NCI-H69 (cell line): ENCODE results near the gene RNF225.
"Not testable (repeated sequence)": the region's sequence is repeated elsewhere in the genome, so short reads cannot be mapped to it uniquely, and the experiment has no call there.

Experiments
- DNase-seq: peaks from one replicate; lab custom pipeline; 2025; lab: John Stamatoyannopoulos, UW

RNF225 gene

DNA sequence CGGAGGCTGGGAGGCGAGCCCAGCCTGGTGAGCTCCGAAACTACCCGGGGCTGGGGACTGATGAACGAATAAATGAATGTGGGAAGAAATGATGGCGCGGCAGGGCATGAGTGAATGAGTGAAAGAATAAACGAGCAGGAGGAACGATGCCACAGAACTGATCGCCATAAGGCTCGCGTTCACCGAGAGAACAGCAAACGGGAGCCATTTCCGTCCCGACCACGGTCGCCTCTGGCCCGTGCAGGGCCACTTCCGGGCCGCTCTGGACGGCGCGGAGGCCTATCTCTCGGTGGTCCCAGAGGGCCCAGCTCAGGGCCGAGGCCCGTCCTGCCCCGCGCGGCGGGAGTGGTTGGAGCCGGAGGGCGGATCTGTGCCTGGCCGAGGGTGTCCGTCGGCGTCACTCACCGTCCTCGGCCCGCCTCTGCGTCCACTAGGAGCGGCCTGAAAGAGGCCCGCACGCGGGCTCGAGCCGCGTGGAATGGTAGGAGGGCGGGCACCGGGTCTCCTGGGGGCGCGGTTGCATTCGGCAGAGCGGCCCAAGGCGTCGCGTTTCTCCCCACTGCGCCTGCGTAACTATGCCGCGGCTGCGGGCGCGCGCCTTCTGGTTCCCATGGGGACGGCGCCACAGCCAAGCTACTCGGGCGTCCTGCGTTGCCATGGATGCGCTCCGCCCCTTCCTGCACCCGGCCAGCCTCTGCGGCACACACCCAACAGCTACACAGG, 33.0 kb upstream of the RNF225 start, which contains the start of gene ZNF497:
TSS of gene ZNF497 (minus strand) at position 480 of the 723 bp plus-strand sequence. CDS start 5,116 bp downstream, outside the sequence.
- peak; percentile 99 for DNase-seq

DNA sequence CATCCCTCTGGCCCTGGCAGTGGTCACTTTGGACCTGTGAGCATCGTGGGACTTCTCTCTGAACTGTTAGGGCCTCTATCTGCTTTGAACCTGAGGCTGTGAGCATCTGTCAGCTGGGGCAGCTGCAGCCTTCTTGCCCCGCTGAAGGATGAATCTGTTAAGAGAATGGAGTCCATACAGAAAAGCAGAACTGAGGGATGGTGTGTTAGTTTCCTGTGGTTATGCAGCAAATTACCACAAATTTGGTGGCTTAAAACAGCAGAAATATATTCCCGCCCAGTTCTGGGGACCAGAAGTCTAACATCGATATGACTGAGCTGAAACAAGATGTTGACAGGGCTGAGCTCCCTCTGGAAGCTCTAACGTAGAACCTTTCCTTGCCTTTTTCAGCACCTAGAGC, 31.3 kb upstream of the RNF225 start:
- no peak for DNase-seq

DNA sequence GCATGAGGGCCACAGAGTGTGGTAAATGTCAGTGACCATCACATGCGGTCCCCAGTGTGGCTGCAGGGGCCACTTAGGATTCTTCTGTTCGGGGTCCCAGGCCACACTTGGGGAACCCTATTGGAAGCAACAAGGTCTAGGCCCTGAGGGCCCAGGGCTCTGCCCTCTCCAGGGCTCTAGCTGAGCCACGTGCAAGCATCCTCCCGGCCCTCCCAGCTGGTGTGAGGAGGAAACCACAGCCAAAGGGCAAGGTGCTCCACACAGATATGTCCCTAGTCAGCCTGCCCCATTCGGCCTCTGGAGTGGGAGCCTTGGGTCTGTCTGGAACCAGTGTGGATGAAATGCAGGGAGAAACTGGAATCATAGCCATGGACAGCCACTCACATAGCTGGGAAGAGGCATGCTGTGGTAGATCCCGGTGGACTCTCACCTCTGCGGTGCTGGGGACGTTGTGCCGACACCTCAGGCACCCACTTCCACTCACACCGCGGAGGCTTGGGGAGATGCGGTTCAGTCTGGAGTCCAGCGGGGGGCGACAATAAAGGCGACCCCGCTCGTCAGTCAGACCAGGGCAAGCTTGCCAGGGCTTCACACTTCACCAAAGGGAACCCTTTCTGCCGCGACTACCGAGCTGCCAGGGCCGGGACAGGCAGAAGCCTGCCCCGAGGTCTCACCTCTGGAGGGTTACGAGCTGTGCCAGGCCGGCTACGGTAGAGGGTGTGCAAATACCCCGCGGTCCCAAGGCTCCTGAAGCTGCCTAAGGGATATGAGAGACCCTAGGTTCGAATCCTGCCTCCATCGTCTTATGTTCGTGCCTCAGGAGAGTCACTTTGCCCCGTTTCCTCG, 28.6 kb upstream of the RNF225 start:
- no peak for DNase-seq

DNA sequence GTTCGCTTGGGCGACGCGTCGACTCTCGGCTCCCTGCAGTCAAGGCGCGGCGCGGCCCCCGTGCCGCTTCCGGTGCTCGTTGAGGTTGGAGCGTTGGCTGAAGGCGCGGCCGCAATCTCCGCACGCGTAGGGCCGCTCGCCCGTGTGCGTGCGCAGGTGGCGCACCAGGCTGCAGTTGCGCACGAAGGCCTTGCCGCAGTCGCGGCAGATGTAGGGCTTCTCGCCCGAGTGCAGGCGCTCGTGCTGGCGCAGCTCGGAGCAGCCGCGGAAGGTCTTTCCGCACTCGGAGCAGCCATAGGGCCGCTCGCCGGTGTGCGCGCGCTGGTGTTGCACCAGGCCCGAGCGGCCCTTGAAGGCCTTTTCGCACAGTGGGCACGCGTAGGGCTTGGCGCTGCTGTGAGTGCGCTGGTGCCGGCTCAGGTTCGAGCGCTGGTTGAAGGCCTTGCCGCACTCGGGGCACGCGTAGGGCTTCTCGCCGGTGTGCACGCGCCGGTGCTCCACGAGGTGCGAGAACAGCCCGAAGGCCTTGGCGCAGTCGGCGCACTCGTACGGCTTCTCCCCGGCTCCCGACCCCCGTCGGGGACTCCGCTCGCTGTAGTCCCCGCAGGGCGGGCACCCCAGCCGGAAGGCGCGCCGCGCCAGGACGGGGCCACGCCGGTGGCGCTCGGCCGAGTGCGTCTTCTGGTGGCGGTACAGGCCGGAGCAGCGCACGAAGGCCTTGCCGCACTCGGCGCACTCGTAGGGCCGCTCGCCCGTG, 27.6 kb upstream of the RNF225 start:
- DNase-seq, result no peak

DNA sequence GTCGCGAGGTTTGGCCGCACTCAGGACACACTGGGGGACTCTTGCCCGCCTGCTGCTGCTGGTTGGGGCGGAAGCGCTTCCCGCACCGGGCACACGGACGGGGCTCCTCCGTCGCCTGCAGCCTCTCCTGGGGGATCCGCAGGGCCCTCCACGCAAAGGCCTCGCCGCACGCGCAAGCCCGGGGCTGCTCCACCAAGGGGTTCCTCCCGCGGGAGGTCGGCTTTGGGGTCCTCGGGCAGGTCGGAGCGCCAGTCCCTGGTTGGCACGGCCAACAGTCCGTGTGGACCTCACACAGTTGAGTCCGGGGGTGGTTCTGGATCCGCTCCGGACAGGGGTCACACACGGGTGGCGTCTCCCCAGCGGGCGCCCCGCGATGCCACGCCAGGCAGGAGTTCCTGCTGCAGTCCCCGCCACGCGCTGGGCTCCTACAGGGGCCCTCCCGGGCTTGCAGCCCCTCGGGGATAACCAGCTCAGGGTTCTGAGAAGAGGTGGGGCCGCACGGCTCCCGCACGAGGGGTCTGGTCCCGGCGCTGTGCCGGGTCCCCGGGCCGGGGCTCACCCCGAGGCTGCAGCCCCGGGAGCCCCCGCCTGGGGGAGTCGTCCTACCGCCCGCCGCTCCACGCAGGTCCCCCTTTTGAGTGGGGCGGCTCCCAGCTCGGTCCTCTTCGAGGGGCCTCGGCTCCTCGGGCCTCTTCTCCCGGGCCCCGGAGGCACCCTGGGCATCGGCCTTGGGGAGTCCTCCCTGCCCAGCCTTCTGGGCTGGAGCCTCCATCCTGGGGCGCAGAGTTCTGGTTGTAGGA, 26.7 kb upstream of the RNF225 start:
- DNase-seq, result no peak

DNA sequence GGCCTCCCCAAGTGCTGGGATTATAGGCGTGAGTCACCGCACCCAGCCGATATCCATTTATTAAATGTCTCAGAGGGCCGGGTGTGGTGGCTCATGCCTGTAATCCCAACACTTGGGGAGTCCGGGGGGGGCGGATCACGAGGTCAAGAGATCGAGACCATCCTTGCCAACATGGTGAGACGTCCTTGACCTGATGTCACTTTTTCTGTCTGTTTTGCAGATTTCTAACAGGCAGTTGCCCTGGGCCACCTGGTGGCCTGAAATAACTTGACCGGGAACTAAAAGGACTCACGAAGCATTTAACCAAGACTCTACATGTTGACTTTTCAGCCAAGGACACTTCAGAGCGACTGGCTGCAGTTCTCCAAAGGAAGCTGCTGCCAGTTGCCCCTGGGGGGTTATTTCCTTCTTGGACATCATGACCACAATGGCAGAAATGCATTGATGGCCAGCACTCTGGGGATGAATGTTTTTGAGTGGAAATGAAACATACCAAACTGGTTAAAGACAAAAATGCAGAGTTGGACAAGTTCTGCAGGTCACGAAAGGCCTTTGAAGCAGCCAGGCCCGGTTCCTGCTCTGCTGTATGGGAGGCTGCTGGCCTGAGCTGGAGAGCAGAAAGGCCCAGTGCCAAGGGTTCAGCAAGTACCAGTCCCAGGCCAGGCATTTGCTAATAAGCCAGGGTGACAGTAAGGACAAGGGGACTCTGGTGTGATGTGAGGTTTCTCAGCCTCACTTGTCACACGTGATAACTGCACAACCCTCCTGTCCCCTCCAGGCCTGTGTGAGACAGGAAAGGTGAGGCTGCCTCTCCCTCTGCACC, 22.9 kb upstream of the RNF225 start:
- DNase-seq, result no peak

DNA sequence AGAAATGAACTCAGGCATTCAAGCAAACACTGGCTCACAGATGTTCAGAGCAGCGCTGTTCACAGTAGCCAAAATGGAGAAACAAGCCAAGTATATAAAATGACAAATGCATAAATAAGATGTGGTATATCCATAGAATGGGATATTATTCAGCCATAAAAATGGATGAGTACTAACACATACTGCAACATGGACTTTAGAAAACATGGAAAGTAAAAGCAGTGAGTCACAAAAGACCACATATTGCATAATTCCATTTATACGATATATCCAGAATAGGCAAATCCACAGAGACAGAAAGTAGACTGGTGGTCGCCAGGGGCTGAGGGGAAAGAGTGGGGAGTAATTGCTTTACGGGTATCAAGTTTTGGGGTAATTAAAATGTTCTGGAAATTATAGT, 21.3 kb upstream of the RNF225 start:
- no peak for DNase-seq

DNA sequence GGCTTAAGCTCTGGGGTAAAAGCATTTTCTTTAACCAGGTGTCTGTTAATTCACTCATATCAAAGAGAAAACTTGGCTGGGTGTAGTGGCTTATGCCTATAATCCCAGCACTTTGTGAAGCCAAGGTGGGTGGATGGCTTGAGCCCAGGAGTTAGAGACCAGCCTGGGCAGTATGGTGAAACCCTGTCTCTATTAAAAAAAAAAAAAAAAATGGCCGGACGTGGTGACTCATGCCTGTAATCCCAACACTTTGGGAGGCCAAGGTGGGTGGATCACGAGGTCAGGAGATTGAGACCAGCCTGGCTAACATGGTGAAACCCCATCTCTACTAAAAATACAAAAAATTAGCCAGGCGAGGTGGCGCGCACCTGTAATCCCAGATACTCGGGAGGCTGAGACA, 18.7 kb upstream of the RNF225 start:
- not testable (repeated sequence) for DNase-seq

DNA sequence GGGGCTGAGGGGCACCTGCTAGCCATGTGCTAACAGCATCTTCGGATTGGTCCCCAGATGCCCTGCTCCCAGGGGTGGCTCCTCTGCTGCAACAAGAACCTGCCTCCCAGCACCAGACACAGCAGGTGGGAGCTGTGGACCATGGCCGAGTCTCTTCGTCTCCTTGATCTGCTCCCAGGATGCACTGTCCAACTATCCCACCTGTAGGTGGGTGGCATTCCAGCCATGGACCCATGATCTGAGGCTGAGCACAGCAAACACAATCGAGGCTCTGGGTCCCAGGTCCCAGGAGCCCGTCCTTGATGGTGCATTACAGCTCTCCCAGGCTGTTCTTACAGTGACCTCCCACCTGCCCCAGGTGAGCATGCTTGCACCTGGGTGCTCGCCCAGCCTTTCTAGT, 16.2 kb upstream of the RNF225 start:
- no peak for DNase-seq

DNA sequence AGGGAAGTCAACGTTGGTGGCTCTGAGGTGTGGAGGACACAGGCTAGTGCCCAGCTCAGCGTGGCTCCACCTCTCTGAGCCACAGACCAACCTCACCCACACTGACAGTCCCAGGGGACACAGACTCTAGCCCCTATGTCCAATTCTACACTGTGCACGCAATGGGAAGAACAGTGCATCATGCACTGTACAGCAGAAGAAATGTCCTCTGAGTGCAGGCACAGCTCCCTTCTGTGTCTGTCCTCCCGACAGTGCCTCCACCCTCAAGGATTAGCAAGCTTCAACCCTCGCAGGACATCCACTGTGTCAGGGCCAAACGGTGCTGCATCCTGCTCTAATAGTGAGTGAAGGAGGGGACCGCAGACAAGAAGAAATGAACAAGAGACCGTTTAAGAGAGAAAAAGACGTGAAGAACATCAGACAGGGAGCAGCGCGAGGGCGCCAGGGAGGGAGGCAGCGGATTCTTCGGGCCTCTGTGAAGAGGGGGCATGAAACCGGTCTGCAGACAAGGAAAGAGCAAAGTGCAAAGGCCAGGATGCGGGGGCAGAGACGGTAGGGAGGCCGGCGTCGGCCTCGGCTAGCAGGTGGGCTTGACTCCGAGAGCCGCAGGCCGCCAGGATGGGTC, 15.3 kb upstream of the RNF225 start:
- peak; percentile 63 for DNase-seq

DNA sequence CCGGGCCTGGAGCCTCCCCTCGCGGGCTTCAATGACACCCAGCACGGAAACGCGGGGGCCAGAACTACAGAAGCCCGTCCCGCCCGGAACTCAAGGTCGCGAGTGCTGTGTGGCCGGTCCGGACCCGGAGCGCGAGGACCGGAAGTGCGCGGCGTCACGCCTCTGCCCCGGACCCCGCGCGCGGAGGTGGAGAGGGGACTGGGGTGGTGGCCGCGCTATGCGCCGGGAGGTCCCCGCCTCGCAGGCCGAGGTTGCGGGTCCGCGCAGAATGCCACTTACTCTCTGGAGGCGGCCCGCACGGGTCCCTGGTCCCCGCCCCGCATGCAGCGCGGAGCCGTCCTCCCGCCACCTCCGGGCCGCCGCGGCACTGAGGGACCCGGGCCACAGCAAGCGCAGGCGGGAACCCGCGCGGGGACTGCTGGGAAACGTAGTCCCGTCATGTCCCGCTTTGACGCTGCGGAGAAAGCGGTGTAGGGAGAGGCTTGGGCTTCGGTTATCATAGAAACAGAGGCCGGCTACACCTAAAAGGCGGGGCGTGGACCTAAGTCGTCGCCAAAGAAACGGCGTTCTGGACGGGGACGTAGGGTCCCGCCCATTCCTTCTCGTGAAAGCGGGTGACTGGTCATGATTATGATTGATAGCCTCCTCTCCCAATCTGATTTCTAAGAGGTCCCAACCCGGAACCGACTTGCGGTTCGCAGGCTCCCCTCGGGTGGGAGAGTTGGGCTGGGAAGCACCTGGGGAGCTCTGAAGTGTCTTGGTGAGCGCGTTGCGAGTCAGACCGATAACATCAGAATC, 14.6 kb upstream of the RNF225 start, which contains the start of gene ZNF837:
TSS of gene ZNF837 (minus strand) at position 369 of the 798 bp plus-strand sequence. CDS start 11,698 bp downstream, outside the sequence.
- peak; percentile 100 for DNase-seq

DNA sequence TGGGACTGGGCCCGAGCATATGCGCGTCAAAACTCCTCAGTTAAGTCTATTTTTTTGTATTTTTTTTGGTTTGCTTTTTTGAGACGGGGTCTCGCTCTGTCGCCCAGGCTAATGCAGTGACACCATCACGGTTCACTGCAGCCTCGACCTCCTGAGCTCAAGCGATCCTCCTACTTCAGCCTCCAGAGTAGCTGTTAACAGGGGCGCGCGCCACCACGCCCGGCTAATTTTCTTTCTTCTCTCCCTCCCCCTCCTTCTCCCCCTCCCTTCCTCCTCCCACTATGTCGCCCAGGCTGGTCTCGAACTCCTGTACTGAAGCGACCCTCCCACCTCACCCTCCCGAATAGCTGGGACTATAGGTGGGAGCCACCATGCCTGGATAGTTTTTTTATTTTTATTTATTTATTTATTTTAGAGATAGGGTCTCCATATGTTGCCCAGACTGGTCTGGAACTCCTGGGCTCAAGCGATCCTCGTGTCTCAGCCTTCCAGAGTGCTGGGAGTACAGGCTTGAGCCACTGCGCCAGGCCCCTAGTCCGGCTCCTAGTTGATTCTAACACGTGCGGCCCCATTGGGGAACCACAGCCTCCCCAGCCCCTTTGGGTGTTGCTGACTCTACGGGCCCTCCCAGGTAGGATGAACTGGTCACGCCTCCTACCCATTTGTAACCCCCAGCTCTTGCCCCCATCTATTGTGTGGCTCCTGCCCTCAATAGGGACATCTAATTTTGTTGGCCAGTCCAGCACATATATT, 13.8 kb upstream of the RNF225 start:
- peak; percentile 57 for DNase-seq

DNA sequence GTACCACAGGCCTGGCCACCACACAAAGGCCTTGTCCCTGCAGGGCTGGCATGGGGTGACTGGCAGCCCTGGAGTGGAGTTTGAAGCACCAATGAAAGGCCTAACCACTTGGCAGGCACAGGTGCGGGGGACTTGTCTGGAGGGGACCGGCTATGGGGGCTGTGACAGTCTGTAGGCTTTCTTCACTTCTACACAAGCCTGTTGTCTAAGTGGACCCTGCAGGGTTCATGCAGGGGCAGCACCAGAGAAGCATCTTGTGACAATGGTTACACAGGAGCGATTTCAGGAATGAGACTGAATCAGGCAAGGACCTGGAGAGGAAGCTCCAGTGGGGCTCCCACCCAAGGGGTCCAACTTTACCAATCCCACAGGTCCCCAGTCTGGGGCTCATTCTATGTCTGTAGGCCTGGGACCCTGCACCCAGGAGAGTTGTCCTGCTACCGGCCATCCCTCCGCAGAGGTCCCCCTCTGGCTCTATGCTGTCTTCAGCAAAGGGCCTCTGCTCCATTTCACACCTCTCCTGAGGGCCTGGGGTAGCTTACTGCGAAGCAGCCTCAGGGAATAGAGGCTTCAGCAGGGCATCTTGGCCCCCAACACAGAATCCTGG, 12.4 kb upstream of the RNF225 start:
- no peak for DNase-seq

DNA sequence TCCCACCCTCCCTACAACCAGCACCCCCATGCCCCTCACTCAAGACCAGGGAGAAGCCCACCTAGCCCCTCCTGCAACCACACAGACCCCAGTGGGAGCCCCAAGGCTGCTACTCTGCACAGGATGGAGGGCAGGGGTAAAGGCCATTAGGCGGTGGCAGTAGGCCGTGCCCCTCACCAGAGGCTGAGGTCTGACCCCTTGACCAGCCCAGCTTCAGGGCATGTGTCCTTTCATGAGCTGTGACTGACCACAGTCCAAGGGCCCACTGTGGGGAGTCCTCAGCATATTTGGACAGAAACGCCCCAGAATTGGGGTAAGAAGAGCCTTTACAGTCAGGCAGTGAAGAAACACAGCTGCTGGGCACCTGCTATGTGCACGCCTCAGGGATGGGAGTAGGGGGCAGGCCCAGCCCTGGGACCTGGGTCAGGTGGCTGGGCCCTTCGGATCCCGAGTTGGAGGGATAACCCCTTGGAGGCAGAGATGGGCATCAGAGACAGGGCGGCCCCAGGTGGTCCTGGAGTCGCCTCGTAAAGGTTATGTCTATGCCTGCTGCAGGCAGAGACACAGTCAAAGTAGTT, 10.1 kb upstream of the RNF225 start:
- no peak for DNase-seq

DNA sequence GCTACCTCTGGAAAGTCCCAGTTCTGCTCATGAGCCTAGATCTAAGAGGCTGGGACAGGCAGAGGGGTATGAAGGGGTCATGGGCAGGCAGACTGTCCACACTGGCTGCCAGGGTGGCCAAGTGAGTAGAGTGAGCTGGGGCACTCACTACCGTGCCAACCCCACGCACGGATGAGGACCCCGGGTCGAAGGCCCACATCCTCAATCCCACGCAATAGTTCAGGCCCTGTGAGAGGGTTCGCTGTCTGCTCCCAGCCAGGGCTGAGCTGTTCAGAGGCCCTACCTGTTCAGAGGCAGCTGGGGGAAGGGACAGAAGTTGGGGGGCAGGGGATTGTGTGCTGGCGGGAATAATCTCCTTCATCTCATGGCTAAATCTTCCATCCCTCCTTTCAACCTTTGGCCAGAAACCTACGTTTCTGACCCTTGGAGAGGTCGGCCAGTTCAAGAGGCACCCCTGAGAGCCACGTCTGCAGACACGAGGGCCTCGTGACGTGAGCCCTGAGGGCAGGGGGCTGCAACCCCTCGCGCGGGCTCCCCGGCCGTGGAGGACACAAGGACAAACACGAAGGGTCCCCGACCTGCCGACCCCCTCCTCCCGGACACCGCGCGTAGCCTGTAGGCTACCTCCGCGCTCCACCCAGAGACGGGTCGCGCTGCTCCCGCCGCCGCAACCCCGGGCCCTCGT, 9.4 kb upstream of the RNF225 start:
- DNase-seq, result peak; percentile 63

DNA sequence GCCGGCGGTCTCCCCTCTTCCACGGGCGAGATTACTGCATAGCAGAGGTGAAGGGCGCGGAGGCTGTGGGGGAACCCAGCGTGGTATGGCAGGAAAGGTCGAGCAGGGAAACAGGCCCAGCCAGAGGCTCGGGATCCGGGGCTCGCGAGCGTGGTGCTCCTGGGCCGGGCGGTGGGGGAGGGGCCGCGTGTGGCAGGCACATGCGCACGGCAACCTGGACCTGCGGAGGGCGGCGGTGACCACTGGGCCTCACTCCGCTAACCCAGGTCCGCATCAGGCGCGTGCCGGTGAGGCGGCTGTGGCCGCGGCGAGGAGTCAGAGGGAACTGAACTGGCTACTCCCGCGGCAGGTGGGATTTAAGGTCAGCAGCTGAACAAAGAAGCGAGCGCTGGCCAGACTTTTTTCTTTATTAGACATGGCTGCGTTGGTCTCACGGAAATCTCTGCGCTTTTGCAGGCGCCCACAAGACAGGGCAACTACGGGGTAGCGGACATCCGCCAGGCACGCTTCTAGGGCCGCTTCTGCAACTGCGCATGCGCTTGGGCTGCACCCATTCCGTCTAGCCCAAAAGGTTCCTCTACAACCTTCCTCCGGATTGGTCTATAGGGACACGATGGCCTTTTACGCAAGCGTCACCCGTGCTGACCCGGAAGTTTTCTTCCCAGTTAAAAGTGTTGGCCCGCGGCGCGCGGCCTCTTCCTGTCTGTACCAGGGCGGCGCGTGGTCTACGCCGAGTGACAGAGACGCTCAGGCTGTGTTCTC, 8.7 kb upstream of the RNF225 start, which contains the start of gene RPS5:
TSS of gene RPS5 (plus strand) at position 694 of the 762 bp plus-strand sequence. CDS start 869 bp downstream, outside the sequence.
- peak; percentile 99 for DNase-seq
